GM21737 (cell line): ENCODE data around the gene PCBP3.
"Not testable (repeated sequence)": the region's sequence is repeated elsewhere in the genome, so short reads cannot be mapped to it uniquely, and the experiment has no call there.

Experiments
- ATAC-seq: cut with Tn5 transposase; IDR thresholded peaks from one replicate; pipeline ENCODE4 v1.9.1; 2021; ENCODE audit warnings: mild to moderate bottlenecking, moderate library complexity; ENCODE audit not compliant: unreplicated experiment

Gene PCBP3

GRCh38 chr21:45613396-45613795 is 30.1 kb upstream of the PCBP3 start:
- ATAC-seq: no peak

GRCh38 chr21:45613881-45614280 is 29.6 kb upstream of the PCBP3 start:
- no peak for ATAC-seq

GRCh38 chr21:45615145-45615711 is 28.3 kb upstream of the PCBP3 start:
- no peak for ATAC-seq

GRCh38 chr21:45617021-45617921 is 26.3 kb upstream of the PCBP3 start:
- ATAC-seq: no peak

- ATAC-seq: no peak
Observed at GRCh38 chr21:45618287-45618686, 25.2 kb upstream of the PCBP3 start.

GRCh38 chr21:45618846-45619485 is 24.6 kb upstream of the PCBP3 start:
- no peak for ATAC-seq

GRCh38 chr21:45620201-45620923 is 23.2 kb upstream of the PCBP3 start:
- ATAC-seq: no peak

GRCh38 chr21:45621435-45622331 is 21.8 kb upstream of the PCBP3 start:
- ATAC-seq: not testable (repeated sequence)

GRCh38 chr21:45622416-45623097 is 21.0 kb upstream of the PCBP3 start:
- ATAC-seq: no peak

- ATAC-seq: no peak
Observed at GRCh38 chr21:45623436-45623835, 20.1 kb upstream of the PCBP3 start.

GRCh38 chr21:45626127-45626526 is 17.4 kb upstream of the PCBP3 start:
- not testable (repeated sequence) for ATAC-seq

- ATAC-seq: no peak
Observed at GRCh38 chr21:45629046-45629981, 14.2 kb upstream of the PCBP3 start.

GRCh38 chr21:45630066-45630694 is 13.3 kb upstream of the PCBP3 start:
- ATAC-seq: no peak

- ATAC-seq: no peak
Observed at GRCh38 chr21:45630876-45631275, 12.6 kb upstream of the PCBP3 start.

GRCh38 chr21:45631540-45631939 is 12.0 kb upstream of the PCBP3 start:
- no peak for ATAC-seq

- no peak for ATAC-seq
Observed at GRCh38 chr21:45632160-45632559, 11.4 kb upstream of the PCBP3 start.

GRCh38 chr21:45632637-45633251 is 10.8 kb upstream of the PCBP3 start:
- no peak for ATAC-seq
